GM10266 (cell line): ENCODE data around the gene CACNB1.

Experiments
- DNase-seq: peaks from one replicate; pipeline ENCODE4 v3.0.0; 2012; ENCODE audit errors: extremely low spot score
- CTCF ChIP-seq: IDR thresholded peaks from 2 replicates; pipeline ENCODE4 v1.5.1; 2012; ENCODE audit warnings: mild to moderate bottlenecking, low read depth; ENCODE audit not compliant: control insufficient read depth, insufficient read depth; ENCODE audit errors: missing control alignments

The CACNB1 gene

DNA sequence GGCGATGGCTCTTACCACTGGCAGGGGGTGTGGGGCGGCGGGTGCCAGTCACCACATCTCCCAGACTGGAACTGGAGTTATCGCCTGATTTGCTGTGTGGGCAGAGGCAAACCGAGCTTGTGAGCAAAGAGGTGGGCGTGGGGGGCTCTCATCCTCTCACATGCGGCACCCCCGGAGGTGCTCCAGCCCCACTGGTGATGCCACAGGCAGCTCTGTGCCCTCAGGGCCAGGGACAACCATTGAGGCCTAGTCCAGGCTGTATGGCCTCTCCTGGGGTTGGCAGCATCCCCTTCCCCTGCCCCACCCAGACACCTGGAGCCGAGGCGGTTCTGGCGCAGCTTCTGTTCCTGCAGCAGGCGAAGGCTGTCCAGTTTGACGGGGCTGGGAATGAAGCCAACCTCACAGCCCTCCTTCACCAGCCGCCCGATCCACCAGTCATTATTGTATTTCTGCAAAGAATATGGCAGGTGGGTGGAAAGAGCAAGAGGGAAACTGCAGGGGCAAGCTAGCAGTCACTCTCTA is 10.9 kb downstream of the CACNB1 start:
- no peak for DNase-seq
- TF ChIP-seq CTCF: no peak

DNA sequence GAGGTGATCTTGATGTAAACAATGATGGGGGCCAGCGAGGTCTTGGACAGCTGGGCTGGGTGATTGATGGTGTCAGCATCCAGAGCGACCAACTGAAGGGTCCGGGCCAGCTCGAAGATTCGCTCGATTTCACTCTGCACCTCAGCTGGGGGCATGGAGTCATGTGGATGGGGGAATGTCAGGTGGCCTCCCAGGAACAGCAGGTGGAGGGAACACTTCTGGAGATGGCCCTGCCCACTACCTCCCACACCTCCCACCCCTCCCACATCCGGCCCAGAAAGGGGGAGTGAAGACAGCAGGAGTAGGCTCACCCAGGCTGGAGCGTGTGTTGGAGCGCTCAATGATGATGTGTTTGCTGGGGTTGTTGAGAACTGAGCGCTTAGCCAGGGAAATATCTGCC is 13.7 kb downstream of the CACNB1 start:
- no peak for DNase-seq
- no peak for TF ChIP-seq CTCF

DNA sequence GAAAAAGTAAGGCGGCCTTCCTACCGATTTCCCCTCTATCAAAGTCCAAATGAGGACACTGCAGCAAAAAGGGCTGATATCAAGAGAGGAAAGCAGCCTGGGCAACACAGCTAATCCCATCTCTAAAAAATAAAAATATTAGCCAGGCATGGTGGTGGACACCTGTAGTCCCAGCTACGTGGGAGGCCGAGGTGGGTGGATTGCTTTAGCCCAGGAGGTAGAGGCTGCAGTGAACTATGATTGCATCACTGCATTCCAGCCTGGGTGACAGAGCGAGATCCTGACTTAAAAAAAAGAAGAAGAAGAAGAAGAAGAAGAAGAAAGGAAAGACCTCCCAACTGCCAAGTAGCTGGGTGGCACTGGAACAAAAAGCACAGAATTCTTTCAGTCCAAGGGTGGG is 14.4 kb downstream of the CACNB1 start:
- no peak for DNase-seq
- TF ChIP-seq CTCF: no peak

GRCh38 chr17:39181303-39181702 is 16.2 kb downstream of the CACNB1 start:
- no peak for TF ChIP-seq CTCF
- no peak for DNase-seq

- TF ChIP-seq CTCF: no peak
These were observed 18.9 kb downstream of the CACNB1 start for GRCh38 chr17:39178536-39178935.

DNA sequence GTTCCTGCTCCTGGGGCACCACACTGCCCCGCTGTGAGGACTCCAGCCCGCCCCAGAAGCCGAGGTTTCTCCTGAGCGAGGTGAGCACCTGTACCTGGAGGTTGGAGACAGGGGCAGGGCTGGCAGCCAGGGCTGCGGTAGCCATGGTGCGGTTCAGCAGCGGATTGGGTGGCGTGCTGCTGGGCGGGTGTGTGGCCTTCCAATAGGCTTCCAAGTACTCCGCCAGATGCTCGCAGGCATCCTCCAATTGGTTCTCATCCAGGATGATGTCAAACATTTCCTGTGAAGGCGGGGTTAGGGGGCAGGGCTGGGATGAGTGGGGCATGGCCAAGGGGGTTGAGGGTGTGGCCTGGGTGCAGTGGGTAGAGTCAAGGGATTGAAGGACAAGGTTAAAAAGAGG is 20.2 kb downstream of the CACNB1 start:
- DNase-seq: no peak
- TF ChIP-seq CTCF: no peak

More at GRCh38 chr17:39178536-39178935, 18.9 kb downstream of the CACNB1 start:
- DNase-seq: no peak

DNA sequence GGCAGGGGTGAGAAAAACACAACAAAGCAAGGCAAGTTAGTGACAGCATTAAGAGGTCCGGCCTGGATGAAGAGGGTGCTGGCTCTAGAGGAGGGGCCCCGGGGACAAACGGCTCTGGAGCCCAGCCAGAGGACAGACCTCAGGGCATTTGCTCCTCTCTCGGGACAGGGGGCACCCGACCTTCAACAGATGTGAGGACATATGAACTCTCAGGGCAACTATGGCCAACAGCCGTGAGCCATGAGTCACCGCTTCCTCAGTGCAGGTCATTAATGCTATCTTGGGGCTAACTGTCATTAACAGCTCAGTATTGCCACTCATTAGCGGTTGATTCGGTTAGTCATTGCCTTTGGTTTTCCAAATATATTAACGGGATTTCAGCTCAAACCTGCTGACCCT is 21.8 kb downstream of the CACNB1 start:
- no peak for TF ChIP-seq CTCF
- DNase-seq: no peak
